GM12892 (cell line): Measurements from ENCODE around the gene FLT4.

ENCODE experiments used
- POLR2A ChIP-seq: IDR thresholded peaks from 2 replicates; pipeline ENCODE4 v1.6.1; 2011; ENCODE audit warnings: low read depth, low read length, control low read depth
- POLR2AphosphoS5 ChIP-seq: IDR thresholded peaks from 2 replicates; pipeline ENCODE4 v1.6.1; 2011; ENCODE audit warnings: low read depth, low read length, control low read depth
- TAF1 ChIP-seq: IDR thresholded peaks from 2 replicates; pipeline ENCODE4 v1.6.1; 2011; ENCODE audit warnings: low read depth, mild to moderate bottlenecking, control low read depth, low read length, borderline replicate concordance

DNA sequence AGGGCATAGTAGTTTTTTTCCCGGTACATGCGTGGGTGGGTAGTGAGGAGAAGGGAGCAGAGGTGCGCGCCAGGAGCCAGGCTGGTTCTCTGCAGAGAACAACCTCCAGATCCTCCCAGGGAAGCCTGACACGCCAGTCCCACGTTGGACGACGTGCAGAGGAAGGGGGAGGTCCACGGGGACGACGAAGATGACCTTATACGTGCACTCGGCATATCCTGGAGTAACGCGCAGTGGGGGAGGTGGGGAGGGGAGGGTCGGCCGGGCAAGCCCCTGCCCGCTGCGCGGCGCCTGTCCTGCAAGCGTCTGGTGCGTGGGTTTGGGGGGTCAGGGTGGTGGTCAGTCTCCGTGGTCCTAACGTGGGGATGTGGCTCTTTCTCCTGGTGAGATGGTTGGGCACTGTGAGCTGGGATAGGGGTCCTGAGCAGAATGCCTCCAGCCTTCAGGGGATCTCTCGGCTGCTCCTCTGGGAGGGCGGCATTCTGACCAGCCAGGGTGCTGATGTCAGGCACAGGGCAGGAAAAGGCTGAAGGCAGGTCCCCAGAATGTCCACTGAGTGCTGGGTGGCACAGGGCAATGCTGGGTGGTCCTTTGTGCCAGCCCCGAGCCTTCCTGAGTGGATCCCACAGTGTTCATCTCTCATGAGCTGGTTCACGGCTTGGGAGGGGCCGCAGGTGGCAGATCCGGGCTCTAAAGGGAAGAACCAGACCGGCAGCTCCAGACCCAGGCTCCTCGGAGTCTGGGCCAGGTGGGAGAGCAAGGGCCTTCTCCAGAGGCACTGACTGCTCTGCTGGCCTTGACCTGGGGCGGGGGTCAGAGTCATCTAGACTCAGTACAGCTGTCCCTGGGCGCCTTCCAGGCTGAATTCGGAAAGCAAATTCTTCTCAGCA is 47.6 kb downstream of the FLT4 start:
- TF ChIP-seq POLR2AphosphoS5 (no peak), POLR2A (no peak), TAF1 (no peak)
